Anterior cingulate cortex (tissue), 58 donors: ENCODE results near the gene HACL1.
A peak's percentile ranks its signal among the peaks of the same experiment; 100 is the strongest.
"Not testable (repeated sequence)": the region's sequence is repeated elsewhere in the genome, so short reads cannot be mapped to it uniquely, and the experiment has no call there.

ENCODE experiments used
- DNase-seq, 58 donors: peaks; one replicate each; lab custom pipeline; 2025; lab: John Stamatoyannopoulos, UW

The HACL1 gene

DNA sequence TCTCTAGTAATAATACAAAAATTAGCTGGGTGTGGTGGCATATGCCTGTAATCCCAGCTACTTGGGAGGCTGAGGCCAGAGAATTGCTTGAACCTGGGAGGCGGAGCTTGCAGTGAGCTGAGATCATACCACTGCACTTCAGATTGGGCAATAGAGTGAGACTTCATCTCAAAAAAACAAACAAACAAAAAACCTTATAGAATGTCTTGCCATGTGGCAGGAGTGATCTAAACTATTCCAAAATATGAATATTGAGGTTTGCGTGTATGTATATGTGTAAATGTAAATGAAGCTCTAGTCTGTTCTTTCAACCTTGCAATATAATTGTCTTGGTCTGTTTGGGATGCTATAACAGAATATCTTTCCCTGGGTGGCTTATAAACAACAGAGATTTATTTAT, 68.8 kb downstream of the HACL1 start:
- DNase-seq: not testable (repeated sequence)

GRCh38 chr3:15531346-15531745, 70.0 kb downstream of the HACL1 start:
- DNase-seq: no peak

- DNase-seq: no peak
Measured at GRCh38 chr3:15528854-15529537, 72.4 kb downstream of the HACL1 start.

DNA sequence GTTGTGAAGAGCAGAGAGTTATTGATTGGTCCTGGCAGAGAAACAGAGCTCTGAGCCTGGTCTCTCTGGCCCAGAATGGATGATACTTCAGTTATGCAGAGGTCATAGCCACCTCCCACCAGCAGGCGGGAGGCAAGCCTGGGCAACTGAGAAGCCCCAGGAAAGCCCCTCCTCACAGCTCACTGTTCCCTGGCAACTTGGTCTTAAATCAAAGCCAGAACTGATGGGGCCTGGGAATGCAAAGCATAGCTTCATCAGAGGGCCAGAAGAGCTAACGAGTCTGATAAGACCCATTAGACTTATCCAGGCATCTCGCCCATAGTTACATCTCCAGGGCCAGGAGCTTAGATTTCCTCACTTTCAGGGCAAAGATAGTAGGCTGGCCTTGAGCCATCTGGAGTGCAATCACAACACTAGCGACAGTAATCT, 74.3 kb downstream of the HACL1 start:
- DNase-seq: no peak

DNA sequence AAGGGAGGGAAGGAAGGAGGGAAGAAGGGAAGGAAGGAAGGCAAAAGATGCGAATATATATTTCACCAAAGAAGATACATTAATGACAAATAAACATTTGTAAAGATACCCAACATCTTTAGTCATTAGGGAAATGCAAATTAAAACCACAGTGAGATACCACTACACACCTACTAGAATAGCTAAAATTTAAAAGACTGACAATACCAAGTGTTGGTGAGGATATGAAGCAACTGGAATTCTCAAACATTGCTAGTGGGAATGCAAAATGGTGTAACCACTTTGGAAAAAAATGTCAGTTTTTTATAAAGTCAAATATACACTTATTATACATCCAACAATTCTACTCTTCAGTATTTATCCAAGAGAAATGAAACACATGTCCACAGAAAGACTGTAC, 75.6 kb downstream of the HACL1 start:
- DNase-seq: no peak

GRCh38 chr3:15523660-15524417, 77.5 kb downstream of the HACL1 start:
- DNase-seq: no peak

GRCh38 chr3:15522016-15522415, 79.4 kb downstream of the HACL1 start:
- no peak for DNase-seq

GRCh38 chr3:15521573-15521965, 79.8 kb downstream of the HACL1 start, which contains the start of gene COLQ:
Gene COLQ, minus strand, starts transcription at chr3:15521706. Its CDS starts 81 bp downstream, at chr3:15521625.
- no peak for DNase-seq

DNA sequence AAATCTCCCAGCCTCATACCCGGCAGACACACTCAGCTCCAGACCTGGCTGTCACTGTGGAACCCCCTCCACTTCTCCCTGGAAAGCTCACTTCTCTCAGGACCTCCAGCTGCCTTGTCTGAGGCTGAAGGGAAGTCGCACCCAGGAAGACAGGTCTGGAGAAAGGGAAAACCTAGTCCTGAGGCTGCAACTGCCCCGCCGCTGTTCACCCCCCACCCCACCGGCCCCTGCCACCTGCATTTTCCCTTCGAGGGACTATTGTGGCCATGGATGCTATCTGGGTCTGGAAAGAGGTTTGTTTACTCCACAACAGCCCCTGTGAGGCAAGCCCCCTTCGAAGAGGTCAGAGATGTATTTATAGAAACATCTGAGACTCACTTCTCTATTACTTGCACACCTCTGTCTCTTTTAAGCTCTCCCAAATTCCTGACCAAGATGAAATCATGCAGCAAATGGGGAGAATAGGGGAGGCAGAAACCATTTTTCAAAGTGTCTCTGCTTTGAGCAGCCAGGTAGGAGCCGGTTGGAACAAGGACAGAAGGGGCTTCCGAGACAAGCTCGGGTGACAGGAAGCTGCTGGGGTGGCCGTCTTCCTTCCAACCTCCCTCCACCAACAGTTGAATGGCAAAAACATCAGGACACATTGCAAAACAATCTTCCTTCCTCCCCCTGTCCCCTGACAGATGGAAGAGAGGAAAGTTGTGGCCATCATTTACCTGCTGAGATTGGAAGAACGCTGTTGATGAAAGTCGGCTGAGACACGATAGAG, 80.4 kb downstream of the HACL1 start:
- no peak for DNase-seq

- DNase-seq: no peak
Measured at GRCh38 chr3:15520185-15520584, 81.2 kb downstream of the HACL1 start.

- no peak for DNase-seq
Measured at GRCh38 chr3:15519096-15519495, 82.3 kb downstream of the HACL1 start.

- no peak for DNase-seq
Measured at GRCh38 chr3:15514663-15515340, 86.6 kb downstream of the HACL1 start.

DNA sequence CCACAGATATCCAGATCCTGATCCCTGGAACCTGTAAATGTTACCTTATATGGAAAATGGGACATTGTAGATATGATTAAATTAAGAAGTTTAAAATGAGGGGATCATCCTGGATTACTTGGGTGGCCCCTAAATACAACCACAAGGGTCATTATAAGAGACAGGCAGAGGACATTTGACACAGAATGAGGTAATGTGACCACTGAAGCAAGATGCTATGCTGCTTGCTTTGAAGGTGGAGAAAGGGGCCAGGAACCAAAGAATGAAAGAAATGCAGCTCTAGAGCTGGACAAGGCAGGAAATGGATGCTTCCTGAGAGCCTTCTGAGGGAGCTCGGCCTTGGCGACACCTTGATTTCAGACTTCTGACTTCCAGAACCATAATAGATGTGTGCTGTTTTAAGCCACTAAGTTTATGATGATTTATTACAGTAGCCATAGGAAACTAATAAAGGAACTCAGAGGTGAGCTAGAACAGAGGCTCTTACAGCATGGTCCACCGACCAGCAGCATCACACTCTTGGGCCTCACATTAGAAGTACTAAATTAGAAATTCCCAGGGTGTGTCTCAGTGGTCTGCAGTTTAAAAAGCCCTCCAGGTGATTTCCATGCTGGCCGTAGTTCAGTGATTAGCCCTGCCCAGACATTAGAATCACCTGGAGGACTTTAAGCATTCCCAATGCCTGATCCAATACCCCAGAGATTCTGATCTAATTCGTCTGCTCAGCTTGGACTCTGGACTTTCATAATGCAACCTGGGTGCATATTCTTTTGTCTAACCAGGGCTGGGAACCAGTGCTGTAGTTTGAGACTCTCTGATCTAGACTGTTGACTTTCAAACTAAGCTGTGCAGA, 87.3 kb downstream of the HACL1 start:
- DNase-seq: no peak

DNA sequence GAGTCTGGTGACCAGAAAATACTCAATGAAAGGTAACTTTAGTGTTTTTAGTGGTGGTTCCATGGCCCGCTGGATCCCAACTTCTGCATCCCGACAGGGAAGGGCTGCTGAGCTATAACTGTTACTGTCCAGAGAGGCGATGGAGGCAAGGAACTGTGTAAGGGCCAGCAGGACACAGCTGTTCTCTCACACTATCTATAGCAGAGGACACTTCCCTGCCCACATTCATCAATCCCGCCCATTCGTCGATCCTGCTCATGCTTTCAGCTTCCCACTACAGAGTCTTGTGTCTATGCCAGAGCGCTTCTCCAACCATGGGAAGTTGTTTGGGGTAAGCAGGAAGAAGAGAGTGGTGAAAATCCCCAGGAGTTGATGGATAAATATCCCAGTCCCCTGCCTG, 88.3 kb downstream of the HACL1 start:
- no peak for DNase-seq

DNA sequence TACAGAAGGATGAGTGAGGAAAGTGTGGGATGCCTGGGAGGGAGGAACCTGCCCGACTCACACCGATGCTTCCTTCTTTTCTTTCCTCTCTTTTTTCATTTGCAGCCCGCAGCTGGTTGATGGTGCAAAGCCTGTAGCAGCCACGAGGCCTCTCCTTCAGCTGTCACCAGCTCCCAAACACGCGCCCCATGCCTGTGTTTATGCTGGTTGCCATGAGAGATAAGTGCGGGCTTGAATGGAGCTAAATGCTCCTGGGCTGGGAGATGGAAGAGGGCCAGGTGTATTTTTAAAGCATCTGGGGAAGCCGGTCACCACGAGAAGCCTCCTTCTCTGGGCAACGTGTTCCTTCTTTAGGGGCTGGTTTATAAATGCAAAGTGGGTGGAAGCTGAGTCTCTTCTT, 89.2 kb downstream of the HACL1 start:
- DNase-seq: peak in 50 of 58 donors; percentile 6 to 90 (median 50)

GRCh38 chr3:15511156-15511555, 90.2 kb downstream of the HACL1 start:
- DNase-seq: no peak
